Right lobe of liver (tissue), 4 donors: Measurements from ENCODE around the gene FGR.

Experiments
- POLR2A ChIP-seq: fragments of 450-650 bp; IDR thresholded peaks from one replicate; pipeline ENCODE4 v1.6.1; 2017; ENCODE audit warnings: antibody characterized with exemption, mild to moderate bottlenecking
- TF ChIP-seq, protein P1 (sequence below), 4 donors: fragments of 200-600 bp in 3 of 4; fragments of 450-650 bp in 1 of 4; IDR thresholded peaks; one replicate each; pipeline versions ENCODE4 v1.5.1 to v1.8.0; 2016 to 2022; ENCODE audit warnings: antibody characterized with exemption in 4 of 4, mild to moderate bottlenecking in 2 of 4
- donor health status: DM: no; HTN: no; CAD: no.
- donor health status: DM: no; HTN: no; CAD: no.
- donor health status: DM: no; HTN: yes; CAD: no.

- TF ChIP-seq, protein P1, sequence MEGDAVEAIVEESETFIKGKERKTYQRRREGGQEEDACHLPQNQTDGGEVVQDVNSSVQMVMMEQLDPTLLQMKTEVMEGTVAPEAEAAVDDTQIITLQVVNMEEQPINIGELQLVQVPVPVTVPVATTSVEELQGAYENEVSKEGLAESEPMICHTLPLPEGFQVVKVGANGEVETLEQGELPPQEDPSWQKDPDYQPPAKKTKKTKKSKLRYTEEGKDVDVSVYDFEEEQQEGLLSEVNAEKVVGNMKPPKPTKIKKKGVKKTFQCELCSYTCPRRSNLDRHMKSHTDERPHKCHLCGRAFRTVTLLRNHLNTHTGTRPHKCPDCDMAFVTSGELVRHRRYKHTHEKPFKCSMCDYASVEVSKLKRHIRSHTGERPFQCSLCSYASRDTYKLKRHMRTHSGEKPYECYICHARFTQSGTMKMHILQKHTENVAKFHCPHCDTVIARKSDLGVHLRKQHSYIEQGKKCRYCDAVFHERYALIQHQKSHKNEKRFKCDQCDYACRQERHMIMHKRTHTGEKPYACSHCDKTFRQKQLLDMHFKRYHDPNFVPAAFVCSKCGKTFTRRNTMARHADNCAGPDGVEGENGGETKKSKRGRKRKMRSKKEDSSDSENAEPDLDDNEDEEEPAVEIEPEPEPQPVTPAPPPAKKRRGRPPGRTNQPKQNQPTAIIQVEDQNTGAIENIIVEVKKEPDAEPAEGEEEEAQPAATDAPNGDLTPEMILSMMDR (IDR thresholded peaks at IDR 0.05), result no peak
- TF ChIP-seq POLR2A, result no peak
These were observed 20.9 kb downstream of the FGR start for GRCh38 chr1:27614043-27614624.
